Stomach (tissue), 9 donors: ENCODE data around the gene AFF4. TPM values are rescaled to one million over a fixed set of nuclear protein-coding genes. Genes with fewer than 3 reads are reported as not detected.

Source experiments
- DNase-seq, 2 donors: peaks; one replicate each; pipeline versions ENCODE4 v3.0.0 to v3.0.0-alpha.2; 2013 to 2019
- H3K27ac ChIP-seq, 5 donors: fragments of 200-600 bp in 4 of 5; sonication (generic) in 4 of 5; one replicate each; pipeline ENCODE4 v1.5.1; 2013 to 2019; ENCODE audit warnings: mild to moderate bottlenecking in 1 of 5, moderate library complexity in 1 of 5
- H3K27me3 ChIP-seq, 3 donors: fragments of 200-600 bp; sonication (generic); one replicate each; pipeline ENCODE4 v1.5.1; 2017 to 2019; ENCODE audit warnings: mixed run types in 1 of 3
- H3K36me3 ChIP-seq, 4 donors: fragments of 200-600 bp; sonication (generic); 1 replicate in 3 of 4; 2 replicates in 1 of 4; pipeline ENCODE4 v1.5.1; 2016 to 2019
- H3K4me1 ChIP-seq, 4 donors: fragments of 200-600 bp; sonication (generic); one replicate each; pipeline ENCODE4 v1.5.1; 2016 to 2019
- H3K4me3 ChIP-seq, 4 donors: fragments of 200-600 bp; sonication (generic) in 3 of 4; one replicate each; pipeline ENCODE4 v1.5.1; 2016 to 2019; ENCODE audit warnings: mild to moderate bottlenecking in 1 of 4
- H3K9me3 ChIP-seq, 4 donors: fragments of 200-600 bp; sonication (generic); one replicate each; pipeline ENCODE4 v1.5.1; 2016 to 2019
- CTCF ChIP-seq, 7 experiments: fragments of 450-650 bp in 4 of 7; fragments of 200-600 bp in 3 of 7; sonication (generic) in 3 of 7; IDR thresholded peaks; one replicate each; pipeline ENCODE4 v1.5.1; 2016 to 2019; ENCODE audit warnings: antibody characterized with exemption in 7 of 7, control low read depth in 2 of 7, mild to moderate bottlenecking in 1 of 7
- EP300 ChIP-seq: sonication (generic); formaldehyde crosslinking; IDR thresholded peaks from one replicate; pipeline ENCODE4 v1.6.1; 2017; ENCODE audit warnings: antibody characterized with exemption
- POLR2A ChIP-seq, 4 donors: fragments of 450-650 bp; IDR thresholded peaks; one replicate each; pipeline ENCODE4 v1.6.1; 2016; ENCODE audit warnings: antibody characterized with exemption in 4 of 4, control low read depth in 2 of 4, mild to moderate bottlenecking in 1 of 4, moderate library complexity in 1 of 4
- POLR2AphosphoS5 ChIP-seq, 3 donors: sonication (generic); formaldehyde crosslinking; IDR thresholded peaks; one replicate each; pipeline ENCODE4 v1.6.1; 2016; ENCODE audit warnings: antibody characterized with exemption in 3 of 3
- WGBS, 5 donors: extraction: QIAGEN DNeasy Blood & Tissue Kit in 3 of 5; methylation state at CpG; one replicate each; pipeline versions ENCODE4 v1.1.5 to v1.1.7; 2013 to 2018; 5-methylcytosine and 5-hydroxymethylcytosine counted together
- intact Hi-C: fragments of 100-400 bp; cut with DNase I; formaldehyde crosslinking; loops from one replicate; pipeline ENCODE4 v1.15.1; 2023; ENCODE audit warnings: low total_unique reads
- polyA plus RNA-seq, 3 donors: library from polyadenylated mRNA; stranded (reverse); fragments of 200-250 nt; gene quantifications; one replicate each; pipeline ENCODE4 v1.2.3, GENCODE V29; 2013
- total RNA-seq, 5 donors: library from RNA; depleted of rRNA; stranded (reverse); fragments of >200 nt; gene quantifications; one replicate each; pipeline versions ENCODE4 v1.1.0 to v1.2.3, GENCODE V29; 2014 to 2016
- donor health status: healthy with polysubstance abuse.
- donor health status: Bipolar disorder and iron deficiency.
- donor health status: healthy.

The AFF4 gene
- total and polyA plus RNA-seq, 8 donors = 7.0 to 133 (median 50.9) TPM

- peak overlapping the region in 1 of 5 donors; percentile 52 for H3K27ac ChIP-seq
- H3K9me3 ChIP-seq = no peaks in the 10 kb centered on the region
- H3K4me3 ChIP-seq = no peak overlapping the region
- no peaks in the 10 kb centered on the region for H3K27me3 ChIP-seq
- peaks cover 0 to 21% (median 14%) of the 10 kb centered on the region in 4 donors for H3K4me1 ChIP-seq
- WGBS, 5 donors = 16 to 28% (median 26%) methylated on average over 3 of the region's 3 CpGs
- H3K36me3 ChIP-seq = no peaks in the 10 kb centered on the region
- peak in 1 of 2 donors; percentile 63 for DNase-seq
- TF ChIP-seq EP300 (no peak), POLR2A (IDR thresholded peaks at IDR 0.05) (no peak), POLR2AphosphoS5 (IDR thresholded peaks at IDR 0.05) (peak in 1 of 3 donors; percentile 31), CTCF (IDR thresholded peaks at IDR 0.05) (no peak)
- intact Hi-C loops = no loop called here
Observed at GRCh38 chr5:132854301-132854700, 109.1 kb downstream of the AFF4 start.

DNA sequence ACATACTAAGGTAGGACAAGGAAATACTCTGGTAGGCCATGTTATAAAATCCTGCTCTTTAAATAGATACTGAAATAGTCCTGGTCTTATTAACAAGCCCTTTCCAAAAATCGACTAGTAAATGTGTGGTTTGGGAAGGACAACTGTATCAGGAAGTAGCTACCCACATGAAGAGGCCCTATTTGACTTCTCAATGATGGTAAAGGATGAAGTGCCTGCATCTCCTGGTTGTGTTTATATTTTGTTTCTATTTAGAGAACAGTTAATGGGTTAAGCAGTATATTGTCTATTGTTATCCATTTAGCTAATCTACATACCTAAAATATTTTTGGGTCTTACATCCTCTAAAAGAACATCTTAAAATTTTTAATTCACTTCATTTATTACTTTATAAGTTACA, 109.6 kb downstream of the AFF4 start:
- H3K4me1 ChIP-seq = peaks cover 0 to 21% (median 14%) of the 10 kb centered on the region in 4 donors
- no peaks in the 10 kb centered on the region for H3K9me3 ChIP-seq
- no peak for TF ChIP-seq POLR2A (IDR thresholded peaks at IDR 0.05)
- no peak for TF ChIP-seq EP300
- TF ChIP-seq CTCF (IDR thresholded peaks at IDR 0.05) = no peak
- no peak for TF ChIP-seq POLR2AphosphoS5 (IDR thresholded peaks at IDR 0.05)
- 8 to 23% (median 20%) methylated on average over 1 of the region's 1 CpG for WGBS, 5 donors
- no peak overlapping the region for H3K4me3 ChIP-seq
- no peaks in the 10 kb centered on the region for H3K36me3 ChIP-seq
- H3K27ac ChIP-seq = peak overlapping the region in 2 of 5 donors; percentile 18 to 52
- H3K27me3 ChIP-seq = no peaks in the 10 kb centered on the region
- DNase-seq = no peak
- intact Hi-C loops = no loop called here

GRCh38 chr5:132853323-132853722, 110.1 kb downstream of the AFF4 start:
- no peaks in the 10 kb centered on the region for H3K36me3 ChIP-seq
- no peaks in the 10 kb centered on the region for H3K9me3 ChIP-seq
- intact Hi-C loops = no loop called here
- peaks cover 0 to 21% (median 14%) of the 10 kb centered on the region in 4 donors for H3K4me1 ChIP-seq
- no peaks in the 10 kb centered on the region for H3K27me3 ChIP-seq
- no peak overlapping the region for H3K4me3 ChIP-seq
- H3K27ac ChIP-seq = peak overlapping the region in 2 of 5 donors; percentile 18 to 52
- 43 to 64% (median 61%) methylated on average over 3 of the region's 3 CpGs for WGBS, 5 donors
- TF ChIP-seq CTCF (IDR thresholded peaks at IDR 0.05) = no peak
- TF ChIP-seq POLR2A (IDR thresholded peaks at IDR 0.05) = no peak
- no peak for TF ChIP-seq EP300
- TF ChIP-seq POLR2AphosphoS5 (IDR thresholded peaks at IDR 0.05) = peak in 1 of 3 donors; percentile 25
- peak in 1 of 2 donors; percentile 39 for DNase-seq

- Histone ChIP-seq H3K36me3 (no peaks in the 10 kb centered on the region), H3K27me3 (no peaks in the 10 kb centered on the region), H3K4me1 (peaks cover 0 to 21% (median 14%) of the 10 kb centered on the region in 4 donors), H3K9me3 (no peaks in the 10 kb centered on the region), H3K4me3 (no peak overlapping the region), H3K27ac (peak overlapping the region in 2 of 5 donors; percentile 16 to 47)
- 60 to 75% (median 68%) methylated on average over 2 of the region's 2 CpGs for WGBS, 5 donors
- intact Hi-C loops = no loop called here
- no peak for DNase-seq
- TF ChIP-seq CTCF (IDR thresholded peaks at IDR 0.05) = no peak
- TF ChIP-seq POLR2AphosphoS5 (IDR thresholded peaks at IDR 0.05) = no peak
- TF ChIP-seq EP300 = no peak
- TF ChIP-seq POLR2A (IDR thresholded peaks at IDR 0.05) = no peak
Observed at GRCh38 chr5:132850066-132850465, 113.4 kb downstream of the AFF4 start.
